HL-60 (cell line): ENCODE measurements around the gene LRRC8C.

Source experiments
- CTCF ChIP-seq: IDR thresholded peaks from one replicate; pipeline ENCODE4 v1.5.1; 2011; ENCODE audit warnings: low read length, control low read depth, inconsistent platforms; ENCODE audit not compliant: insufficient read depth
- GABPA ChIP-seq: IDR thresholded peaks from 2 replicates; pipeline ENCODE4 v1.6.1; 2012; ENCODE audit warnings: low read depth
- POLR2AphosphoS5 ChIP-seq: IDR thresholded peaks from 2 replicates; pipeline ENCODE4 v1.6.1; 2012; ENCODE audit warnings: low read depth
- SPI1 ChIP-seq: IDR thresholded peaks from 2 replicates; pipeline ENCODE4 v1.6.1; 2012; ENCODE audit warnings: low read depth, mild to moderate bottlenecking, borderline replicate concordance

- TF ChIP-seq CTCF, result no peak
- no peak for TF ChIP-seq GABPA
- no peak for TF ChIP-seq SPI1
- TF ChIP-seq POLR2AphosphoS5, result no peak
These were observed 90.2 kb downstream of the LRRC8C start for GRCh38 chr1:89723144-89723543.
